ENCODE data around the gene MYCBP2.

Gene MYCBP2

DNA sequence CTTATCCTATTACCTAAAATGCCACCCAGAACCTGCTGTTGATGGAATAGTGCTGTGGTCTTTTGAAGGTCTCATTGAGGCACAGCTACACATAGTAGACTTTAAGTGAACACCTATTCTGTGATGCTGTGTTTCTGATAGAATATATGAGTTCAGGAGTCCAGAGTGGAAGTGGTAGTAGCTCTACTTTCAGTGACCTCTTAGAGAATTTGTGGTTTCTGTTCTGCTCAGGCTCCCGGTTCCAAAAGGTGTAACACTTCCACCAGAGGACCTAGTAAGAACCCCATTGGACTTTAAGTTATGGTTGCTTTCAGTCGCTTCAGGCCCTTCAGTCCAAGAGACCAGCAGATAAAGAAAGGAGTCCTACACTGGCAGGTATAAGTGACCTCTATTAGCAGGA lies 11.4 kb upstream of the MYCBP2 start:
- H3K27me3 ChIP-seq = no peaks in the 10 kb centered on the region

DNA sequence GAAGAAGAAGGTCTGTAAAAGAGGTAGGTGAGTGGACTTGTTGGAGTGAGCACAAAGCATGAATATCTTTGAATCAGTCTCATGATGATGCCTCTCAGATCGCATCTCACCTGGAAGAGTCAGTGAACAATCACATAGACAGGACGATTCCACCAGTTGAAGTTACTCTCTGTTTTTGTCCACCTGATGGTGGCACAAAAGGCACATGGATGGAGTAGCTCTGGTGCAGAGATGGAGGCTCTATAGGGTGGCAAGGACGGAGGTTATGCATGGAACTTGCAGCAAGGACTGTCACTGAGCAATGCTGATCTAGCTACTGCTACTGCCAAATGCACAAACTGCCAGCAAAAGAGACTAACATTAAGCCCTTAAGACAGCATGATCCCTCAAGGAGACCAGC lies 10.3 kb upstream of the MYCBP2 start:
- H3K27me3 ChIP-seq = no peaks in the 10 kb centered on the region
- no peak overlapping the region for H3K4me3 ChIP-seq (ENCODE audit: low read depth in 1 of 2, low read length in 1 of 2)
- H3K36me3 ChIP-seq = no peaks in the 10 kb centered on the region
- no peak overlapping the region for H3K27ac ChIP-seq
- TF ChIP-seq, protein P1, sequence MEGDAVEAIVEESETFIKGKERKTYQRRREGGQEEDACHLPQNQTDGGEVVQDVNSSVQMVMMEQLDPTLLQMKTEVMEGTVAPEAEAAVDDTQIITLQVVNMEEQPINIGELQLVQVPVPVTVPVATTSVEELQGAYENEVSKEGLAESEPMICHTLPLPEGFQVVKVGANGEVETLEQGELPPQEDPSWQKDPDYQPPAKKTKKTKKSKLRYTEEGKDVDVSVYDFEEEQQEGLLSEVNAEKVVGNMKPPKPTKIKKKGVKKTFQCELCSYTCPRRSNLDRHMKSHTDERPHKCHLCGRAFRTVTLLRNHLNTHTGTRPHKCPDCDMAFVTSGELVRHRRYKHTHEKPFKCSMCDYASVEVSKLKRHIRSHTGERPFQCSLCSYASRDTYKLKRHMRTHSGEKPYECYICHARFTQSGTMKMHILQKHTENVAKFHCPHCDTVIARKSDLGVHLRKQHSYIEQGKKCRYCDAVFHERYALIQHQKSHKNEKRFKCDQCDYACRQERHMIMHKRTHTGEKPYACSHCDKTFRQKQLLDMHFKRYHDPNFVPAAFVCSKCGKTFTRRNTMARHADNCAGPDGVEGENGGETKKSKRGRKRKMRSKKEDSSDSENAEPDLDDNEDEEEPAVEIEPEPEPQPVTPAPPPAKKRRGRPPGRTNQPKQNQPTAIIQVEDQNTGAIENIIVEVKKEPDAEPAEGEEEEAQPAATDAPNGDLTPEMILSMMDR (IDR thresholded peaks at IDR 0.05) = no peak
- no peaks in the 10 kb centered on the region for H3K9me3 ChIP-seq
- peaks cover 19 to 31% of the 10 kb centered on the region in 2 experiments for H3K4me1 ChIP-seq (ENCODE audit: control insufficient read depth in 1 of 2, insufficient read depth in 1 of 2, low read depth in 1 of 2, low read length in 1 of 2)

More for the DNA sequence above, 11.4 kb upstream of the MYCBP2 start:
- Histone ChIP-seq H3K27ac (peak overlapping the region; percentile 73), H3K4me1 (ENCODE audit: control insufficient read depth in 1 of 2, insufficient read depth in 1 of 2, low read depth in 1 of 2, low read length in 1 of 2) (peaks cover 18 to 30% of the 10 kb centered on the region in 2 experiments), H3K36me3 (no peaks in the 10 kb centered on the region), H3K4me3 (ENCODE audit: low read depth in 1 of 2, low read length in 1 of 2) (peak overlapping the region in 1 of 2 experiments; percentile 12), H3K9me3 (no peaks in the 10 kb centered on the region)
- TF ChIP-seq, protein P1 (IDR thresholded peaks at IDR 0.05) = no peak

DNA sequence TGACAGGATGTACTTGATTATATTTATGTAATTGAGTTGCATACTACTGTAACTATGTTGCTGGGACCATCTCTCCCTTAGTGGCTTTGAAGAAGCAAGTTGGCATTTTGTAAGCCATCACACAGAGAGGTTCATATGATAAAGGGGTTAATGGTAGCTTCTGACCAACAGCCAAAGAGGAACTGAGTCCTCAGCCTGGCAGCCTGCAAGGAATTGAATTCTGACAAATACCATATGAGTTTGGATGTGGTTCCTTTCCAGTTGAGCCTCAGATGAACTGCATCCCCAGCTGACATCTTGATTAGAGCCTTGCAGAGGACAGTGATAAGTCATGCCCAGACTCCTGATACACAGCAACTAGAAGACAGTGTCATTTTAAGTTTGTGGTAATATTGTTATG lies 8.6 kb upstream of the MYCBP2 start:
- Histone ChIP-seq H3K27ac (no peak overlapping the region), H3K27me3 (no peaks in the 10 kb centered on the region), H3K4me3 (ENCODE audit: low read depth in 1 of 2, low read length in 1 of 2) (no peak overlapping the region), H3K4me1 (ENCODE audit: control insufficient read depth in 1 of 2, insufficient read depth in 1 of 2, low read depth in 1 of 2, low read length in 1 of 2) (peaks cover 19 to 33% of the 10 kb centered on the region in 2 experiments), H3K36me3 (no peaks in the 10 kb centered on the region), H3K9me3 (no peaks in the 10 kb centered on the region)
- TF ChIP-seq, protein P1 (IDR thresholded peaks at IDR 0.05) = no peak

DNA sequence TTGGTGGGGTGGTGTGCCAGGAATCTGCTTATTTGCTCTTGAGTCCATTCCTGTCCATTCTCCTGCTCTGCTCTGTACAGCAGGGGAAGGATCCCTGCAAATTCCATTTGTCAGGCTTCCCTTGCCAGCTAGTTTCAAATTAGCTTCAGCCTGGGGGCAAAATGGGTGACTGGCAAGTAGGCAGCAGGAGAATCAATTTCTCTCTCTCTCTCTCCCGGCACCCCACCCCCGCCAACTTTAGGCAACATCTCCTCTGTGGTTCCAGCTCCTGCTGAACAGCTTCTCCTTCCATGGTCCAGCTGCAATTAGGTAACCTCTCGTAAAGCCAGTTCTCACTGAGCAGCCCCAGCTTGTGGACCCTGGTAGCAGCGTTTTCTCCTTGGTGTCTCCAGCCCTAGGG lies 6.7 kb upstream of the MYCBP2 start:
- H3K9me3 ChIP-seq = no peaks in the 10 kb centered on the region

DNA sequence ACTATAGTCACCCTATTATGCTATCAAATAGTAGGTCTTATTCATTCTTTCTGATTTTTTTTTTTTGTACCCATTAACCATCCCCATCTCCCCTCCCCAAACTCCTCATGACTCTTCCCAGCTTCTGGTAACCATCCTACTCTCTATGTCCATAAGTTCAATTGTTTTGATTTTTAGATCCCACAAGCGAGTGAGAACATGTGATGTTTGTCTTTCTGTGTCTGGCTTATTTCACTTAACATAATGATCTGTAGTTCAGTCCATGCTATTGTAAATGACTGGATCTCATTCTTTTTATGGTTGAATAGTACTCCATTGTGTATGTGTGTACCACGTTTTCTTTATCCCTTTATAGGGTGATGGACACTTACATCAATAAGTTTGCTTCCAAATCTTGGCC lies 4.5 kb upstream of the MYCBP2 start:
- Histone ChIP-seq H3K4me1 (ENCODE audit: control insufficient read depth in 1 of 2, insufficient read depth in 1 of 2, low read depth in 1 of 2, low read length in 1 of 2) (peaks cover 34 to 42% of the 10 kb centered on the region in 2 experiments), H3K4me3 (ENCODE audit: low read depth in 1 of 2, low read length in 1 of 2) (no peak overlapping the region), H3K9me3 (no peaks in the 10 kb centered on the region), H3K27ac (no peak overlapping the region), H3K36me3 (no peaks in the 10 kb centered on the region), H3K27me3 (no peaks in the 10 kb centered on the region)
- TF ChIP-seq, protein P1 (IDR thresholded peaks at IDR 0.05) = no peak

More for the DNA sequence above, 6.7 kb upstream of the MYCBP2 start:
- TF ChIP-seq, protein P1 (IDR thresholded peaks at IDR 0.05) = no peak
- Histone ChIP-seq H3K27ac (no peak overlapping the region), H3K36me3 (no peaks in the 10 kb centered on the region), H3K4me3 (ENCODE audit: low read depth in 1 of 2, low read length in 1 of 2) (peak overlapping the region in 1 of 2 experiments; percentile 11), H3K27me3 (no peaks in the 10 kb centered on the region), H3K4me1 (ENCODE audit: control insufficient read depth in 1 of 2, insufficient read depth in 1 of 2, low read depth in 1 of 2, low read length in 1 of 2) (peaks cover 26 to 34% of the 10 kb centered on the region in 2 experiments)
